HUES64 (cell line): ENCODE data around the gene PHC1.
A peak's percentile ranks its signal among the peaks of the same experiment; 100 is the strongest.
"Not testable (repeated sequence)": the region's sequence is repeated elsewhere in the genome, so short reads cannot be mapped to it uniquely, and the experiment has no call there.

Experiments
- H3K27ac ChIP-seq: 2 replicates; pipeline ENCODE4 v1.7.0; 2013; ENCODE audit warnings: low read depth, low read length, inconsistent platforms
- H3K27me3 ChIP-seq: 2 replicates; pipeline ENCODE4 v1.6.1; 2013; ENCODE audit warnings: mild to moderate bottlenecking, low read length; ENCODE audit not compliant: insufficient read depth
- H3K36me3 ChIP-seq: 2 replicates; pipeline ENCODE4 v1.6.1; 2013; ENCODE audit warnings: mild to moderate bottlenecking, low read length; ENCODE audit not compliant: insufficient read depth
- H3K4me1 ChIP-seq: 2 replicates; pipeline ENCODE4 v1.6.1; 2013; ENCODE audit warnings: mild to moderate bottlenecking, low read length, moderate library complexity; ENCODE audit not compliant: insufficient read depth
- H3K4me3 ChIP-seq: 2 replicates; pipeline ENCODE4 v1.5.1; 2013; ENCODE audit warnings: mild to moderate bottlenecking, low read length, moderate library complexity
- H3K9ac ChIP-seq: 2 replicates; pipeline ENCODE4 v1.6.1; 2013; ENCODE audit warnings: mild to moderate bottlenecking, low read depth, low read length
- H3K9me3 ChIP-seq: 2 replicates; pipeline ENCODE4 v1.6.1; 2013; ENCODE audit warnings: low read depth, low read length; ENCODE audit not compliant: insufficient read depth
- WGBS: fragments of 150-250, 120-280 bp; methylation state at CpG from one replicate; pipeline ENCODE4 v1.1.7; 2013; ENCODE audit warnings: missing lambda C conversion rate; 5-methylcytosine and 5-hydroxymethylcytosine counted together

Gene PHC1

DNA sequence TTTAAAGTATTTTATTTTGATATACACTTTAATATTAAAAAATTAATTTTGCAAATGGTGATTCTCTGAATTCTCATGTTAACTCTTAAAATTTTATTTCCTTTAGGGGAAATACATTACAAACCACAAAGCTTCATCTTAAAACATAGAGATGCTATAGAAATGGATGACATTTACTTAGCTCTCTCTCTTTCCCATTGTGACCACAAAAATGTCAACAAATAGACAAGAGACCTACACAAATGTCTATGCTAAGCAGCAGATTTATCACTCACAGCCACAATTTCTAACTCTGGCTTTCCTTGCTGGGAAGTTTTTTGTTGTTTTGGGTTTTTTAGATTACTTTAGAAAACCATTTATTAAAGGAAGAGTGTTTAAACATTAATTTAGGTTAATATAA, 19.9 kb upstream of the PHC1 start:
- H3K4me1 ChIP-seq: no peaks in the 10 kb centered on the region
- no peaks in the 10 kb centered on the region for H3K27me3 ChIP-seq
- H3K27ac ChIP-seq: no peak overlapping the region
- H3K36me3 ChIP-seq: no peaks in the 10 kb centered on the region
- H3K9ac ChIP-seq: no peak overlapping the region
- H3K4me3 ChIP-seq: no peak overlapping the region
- 0 out of 2 replicates have a peak, but pooled peaks cover 6% of the 10 kb centered on the region for H3K9me3 ChIP-seq

DNA sequence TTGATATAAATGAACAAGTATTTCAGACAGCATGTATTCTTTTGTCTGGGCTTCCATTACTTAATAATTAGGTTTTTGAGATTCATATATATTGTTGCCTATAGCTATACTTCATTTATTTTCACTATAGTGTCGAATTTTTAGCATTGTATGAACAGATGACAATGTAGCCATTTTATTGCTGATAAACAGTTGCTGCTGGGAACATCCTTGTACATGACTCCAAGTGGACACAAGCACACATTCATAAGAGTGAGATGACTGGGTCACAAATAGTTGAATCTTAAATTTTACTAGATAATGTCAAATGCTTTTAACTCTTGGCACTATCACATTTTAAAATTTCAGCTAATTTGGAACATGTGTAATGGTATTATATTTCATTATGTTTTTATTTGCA, 19.3 kb upstream of the PHC1 start:
- no peak overlapping the region for H3K4me3 ChIP-seq
- no peaks in the 10 kb centered on the region for H3K27me3 ChIP-seq
- no peaks in the 10 kb centered on the region for H3K4me1 ChIP-seq
- no peaks in the 10 kb centered on the region for H3K36me3 ChIP-seq
- H3K27ac ChIP-seq: no peak overlapping the region
- no peak overlapping the region for H3K9ac ChIP-seq
- WGBS: no CpG with 5 or more reads among the region's 1 CpG
- H3K9me3 ChIP-seq: 0 out of 2 replicates have a peak, but pooled peaks cover 6% of the 10 kb centered on the region

- Histone ChIP-seq H3K4me3 (no peak overlapping the region), H3K27ac (no peak overlapping the region), H3K36me3 (no peaks in the 10 kb centered on the region), H3K9me3 (peaks cover 10% of the 10 kb centered on the region; the same call in 1 of the 2 replicates), H3K4me1 (no peaks in the 10 kb centered on the region), H3K9ac (no peak overlapping the region), H3K27me3 (no peaks in the 10 kb centered on the region)
- 94% methylated on average over 7 of the region's 7 CpGs for WGBS
Observed at GRCh38 chr12:8897081-8897480, 17.2 kb upstream of the PHC1 start.

GRCh38 chr12:8899830-8900229, 14.5 kb upstream of the PHC1 start:
- WGBS: 90% methylated on average over 6 of the region's 6 CpGs
- H3K4me3 ChIP-seq: no peak overlapping the region
- H3K9me3 ChIP-seq: peaks cover 10% of the 10 kb centered on the region; the same call in 1 of the 2 replicates
- no peaks in the 10 kb centered on the region; the same call in 1 of the 2 replicates for H3K4me1 ChIP-seq
- no peaks in the 10 kb centered on the region for H3K27me3 ChIP-seq
- H3K27ac ChIP-seq: no peak overlapping the region
- H3K9ac ChIP-seq: no peak overlapping the region
- H3K36me3 ChIP-seq: no peaks in the 10 kb centered on the region

DNA sequence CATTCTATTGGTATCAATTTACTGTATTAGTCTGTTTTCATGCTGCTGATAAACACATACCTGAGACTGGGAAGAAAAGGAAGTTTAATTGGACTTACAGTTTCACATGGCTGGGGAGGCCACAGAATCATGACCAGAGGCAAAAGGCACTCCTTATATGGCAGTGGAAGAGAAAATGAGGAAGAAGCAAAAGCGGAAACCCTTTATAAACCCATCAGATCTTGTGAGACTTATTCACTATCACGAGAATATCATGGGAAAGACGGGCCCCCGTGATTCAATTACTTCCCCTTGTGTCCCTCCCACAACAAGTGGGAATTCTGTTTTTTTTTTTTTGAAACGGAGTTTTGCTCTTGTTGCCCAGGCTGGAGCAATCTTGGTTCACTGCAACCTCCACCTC, 11.6 kb upstream of the PHC1 start:
- not testable (repeated sequence) for H3K9ac ChIP-seq, H3K4me3 ChIP-seq, H3K27ac ChIP-seq, H3K9me3 ChIP-seq, H3K36me3 ChIP-seq, H3K27me3 ChIP-seq
- 89% methylated on average over 5 of the region's 5 CpGs for WGBS
- H3K4me1 ChIP-seq: peaks cover 28% of the 10 kb centered on the region

DNA sequence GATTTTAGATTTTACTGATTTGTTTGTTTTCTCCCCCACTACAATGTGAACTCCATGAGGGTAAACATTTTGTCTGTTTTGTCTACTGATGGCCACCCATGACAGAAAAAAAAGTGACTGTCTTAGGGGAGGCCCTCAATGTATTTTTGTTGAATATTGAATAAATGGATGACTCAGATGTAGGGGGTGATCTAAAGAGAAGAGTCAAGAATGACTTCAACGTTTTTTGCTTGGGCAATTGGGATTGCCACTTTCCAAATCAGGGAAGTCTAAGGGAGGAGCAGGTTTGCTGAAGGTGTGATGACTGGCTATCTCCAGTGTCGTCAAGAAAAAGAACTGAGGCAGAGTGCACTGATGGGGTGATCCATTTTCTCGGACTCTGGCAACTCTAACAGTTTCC, 10.7 kb upstream of the PHC1 start:
- Histone ChIP-seq H3K9me3 (peaks cover 5% of the 10 kb centered on the region; the same call in 1 of the 2 replicates), H3K9ac (no peak overlapping the region), H3K4me1 (peaks cover 29% of the 10 kb centered on the region), H3K36me3 (no peaks in the 10 kb centered on the region), H3K27me3 (no peaks in the 10 kb centered on the region), H3K4me3 (no peak overlapping the region), H3K27ac (no peak overlapping the region)
- 86% methylated on average over 3 of the region's 3 CpGs for WGBS

- no peaks in the 10 kb centered on the region for H3K27me3 ChIP-seq
- no peaks in the 10 kb centered on the region for H3K36me3 ChIP-seq
- no peak overlapping the region for H3K4me3 ChIP-seq
- H3K4me1 ChIP-seq: peaks cover 30% of the 10 kb centered on the region
- H3K9me3 ChIP-seq: peaks cover 5% of the 10 kb centered on the region; the same call in 1 of the 2 replicates
- no peak overlapping the region for H3K9ac ChIP-seq
- H3K27ac ChIP-seq: no peak overlapping the region
Observed at GRCh38 chr12:8904665-8905064, 9.6 kb upstream of the PHC1 start.

DNA sequence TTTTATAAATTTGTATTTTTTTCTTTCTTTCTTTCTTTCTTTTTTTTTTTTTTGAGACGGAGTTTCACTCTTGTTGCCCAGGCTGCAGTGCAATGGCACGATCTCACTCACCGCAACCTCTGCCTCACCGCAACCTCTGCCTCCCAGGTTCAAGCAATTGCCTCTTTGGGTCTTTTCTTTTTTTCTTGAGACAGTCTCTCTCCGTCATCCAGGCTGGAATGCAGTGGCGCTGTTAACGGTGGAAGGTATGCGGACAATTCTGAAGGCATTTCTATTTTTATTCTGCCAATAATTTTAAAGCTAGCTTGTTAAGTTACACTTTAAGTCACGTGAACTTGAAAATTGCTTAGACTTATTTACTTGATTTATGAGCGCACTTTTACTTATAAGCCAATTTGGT, 8.8 kb upstream of the PHC1 start:
- H3K36me3 ChIP-seq: no peaks in the 10 kb centered on the region
- H3K9ac ChIP-seq: peak overlapping the region; percentile 48; the same call in 1 of the 2 replicates
- H3K27me3 ChIP-seq: no peaks in the 10 kb centered on the region
- peak overlapping the region; percentile 71 for H3K27ac ChIP-seq
- peaks cover 39% of the 10 kb centered on the region for H3K4me1 ChIP-seq
- 80% methylated on average over 10 of the region's 10 CpGs for WGBS
- peaks cover 4% of the 10 kb centered on the region; the same call in 1 of the 2 replicates for H3K9me3 ChIP-seq
- no peak overlapping the region for H3K4me3 ChIP-seq

- Histone ChIP-seq H3K4me1 (peaks cover 49% of the 10 kb centered on the region), H3K9me3 (no peaks in the 10 kb centered on the region), H3K4me3 (no peak overlapping the region), H3K27me3 (no peaks in the 10 kb centered on the region), H3K36me3 (no peaks in the 10 kb centered on the region), H3K9ac (peak overlapping the region; percentile 48), H3K27ac (peak overlapping the region; percentile 71)
- 53% methylated on average over 14 of the region's 16 CpGs for WGBS
Observed at GRCh38 chr12:8906266-8907180, 7.8 kb upstream of the PHC1 start.

DNA sequence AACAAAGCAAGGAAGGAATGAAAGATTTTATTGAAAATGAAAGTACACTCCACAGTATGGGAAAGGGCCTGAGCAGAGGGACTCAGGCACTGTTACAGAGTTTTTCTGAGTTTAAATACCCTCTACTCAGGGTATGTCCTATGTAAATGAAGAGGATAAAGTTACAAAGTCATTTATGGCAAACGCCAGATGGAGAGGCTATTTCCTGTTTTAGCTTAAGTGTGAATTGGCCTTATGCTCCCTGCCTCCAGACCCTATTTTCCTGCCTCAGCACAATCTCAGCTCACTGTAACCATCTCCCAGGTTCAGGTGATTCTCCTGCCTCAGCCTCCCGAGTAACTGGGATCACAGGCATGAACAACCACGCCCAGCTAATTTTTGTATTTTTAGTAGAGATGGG, 6.8 kb upstream of the PHC1 start:
- no peaks in the 10 kb centered on the region for H3K9me3 ChIP-seq
- no peak overlapping the region for H3K4me3 ChIP-seq
- H3K9ac ChIP-seq: 0 out of 2 replicates have a peak overlapping the region, but pooled peaks have one; percentile 32
- peaks cover 57% of the 10 kb centered on the region for H3K4me1 ChIP-seq
- H3K36me3 ChIP-seq: no peaks in the 10 kb centered on the region
- peak overlapping the region; percentile 71 for H3K27ac ChIP-seq
- no peaks in the 10 kb centered on the region for H3K27me3 ChIP-seq
- 65% methylated on average over 3 of the region's 3 CpGs for whole genome bisulfite sequencing

DNA sequence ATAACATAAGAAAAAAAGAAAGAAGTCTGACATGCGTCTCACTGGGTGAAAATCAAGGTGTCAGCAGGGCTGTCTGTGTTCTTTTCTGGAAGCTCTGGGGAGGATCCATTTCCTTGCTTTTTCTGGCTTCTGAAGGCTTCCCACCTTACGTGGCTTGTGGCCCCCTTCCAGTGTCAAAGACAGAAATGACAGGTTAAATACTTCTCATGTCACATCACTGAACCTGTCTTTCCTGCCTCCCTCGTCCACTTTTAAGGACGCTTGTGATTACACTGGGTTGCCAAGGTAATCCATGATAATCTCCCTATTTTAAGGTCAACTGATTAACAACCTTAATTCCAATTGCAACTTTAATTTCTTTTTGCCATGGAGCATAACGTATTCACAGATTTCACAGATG, 4.6 kb upstream of the PHC1 start:
- Histone ChIP-seq H3K9ac (peak overlapping the region; percentile 28), H3K4me1 (peaks cover 67% of the 10 kb centered on the region)
- WGBS: 85% methylated on average over 5 of the region's 5 CpGs

More for the DNA sequence above, 4.6 kb upstream of the PHC1 start:
- Histone ChIP-seq H3K4me3 (no peak overlapping the region), H3K9me3 (no peaks in the 10 kb centered on the region), H3K27ac (peak overlapping the region; percentile 96), H3K27me3 (no peaks in the 10 kb centered on the region), H3K36me3 (no peaks in the 10 kb centered on the region)
